HCT116 (cell line): ENCODE results near the gene PRKCQ.

Experiments
- CBX3 ChIP-seq: IDR thresholded peaks from 2 replicates; pipeline ENCODE4 v1.6.1; 2012; ENCODE audit warnings: low read depth
- CEBPB ChIP-seq: IDR thresholded peaks from 2 replicates; pipeline ENCODE4 v1.6.1; 2012; ENCODE audit warnings: low read depth
- CTCF ChIP-seq, 3 experiments: fragments of 200-600 bp in 1 of 3; sonication (generic) in 1 of 3; IDR thresholded peaks in 2 of 3; conservative IDR thresholded peaks in 1 of 3; 2 replicates each; pipeline ENCODE4 v1.5.1; 2012 to 2017; ENCODE audit warnings: low read depth in 2 of 3, low read length in 2 of 3, antibody characterized with exemption in 1 of 3, borderline replicate concordance in 1 of 3, control low read depth in 1 of 3, mild to moderate bottlenecking in 1 of 3, mixed read lengths in 1 of 3, mixed run types in 1 of 3, moderate library complexity in 1 of 3; ENCODE audit not compliant: insufficient read depth in 1 of 3
- ELF1 ChIP-seq: IDR thresholded peaks from 2 replicates; pipeline ENCODE4 v1.6.1; 2012; ENCODE audit warnings: low read depth, borderline replicate concordance
- EZH2 ChIP-seq: fragments of 200-600 bp; sonication (generic); IDR thresholded peaks from 2 replicates; pipeline ENCODE4 v1.6.1; 2017; ENCODE audit warnings: antibody characterized with exemption, mixed run types
- JUND ChIP-seq: IDR thresholded peaks from 2 replicates; pipeline ENCODE4 v1.6.1; 2012
- POLR2A ChIP-seq: IDR thresholded peaks from 2 replicates; pipeline ENCODE4 v1.7.0; 2011; ENCODE audit warnings: borderline replicate concordance; ENCODE audit not compliant: insufficient read depth, insufficient read length; ENCODE audit errors: extremely low read depth
- RAD21 ChIP-seq: IDR thresholded peaks from 2 replicates; pipeline ENCODE4 v1.6.1; 2012; ENCODE audit warnings: low read depth, mild to moderate bottlenecking
- REST ChIP-seq: IDR thresholded peaks from 2 replicates; pipeline ENCODE4 v1.6.1; 2012; ENCODE audit warnings: low read depth
- SIN3A ChIP-seq: IDR thresholded peaks from 2 replicates; pipeline ENCODE4 v1.6.1; 2012; ENCODE audit warnings: low read depth
- SP1 ChIP-seq: IDR thresholded peaks from 2 replicates; pipeline ENCODE4 v1.6.1; 2012; ENCODE audit warnings: low read depth
- SRF ChIP-seq: IDR thresholded peaks from 2 replicates; pipeline ENCODE4 v1.6.1; 2012; ENCODE audit warnings: low read depth

- TF ChIP-seq POLR2A, result no peak
- no peak for TF ChIP-seq CTCF (IDR thresholded peaks at IDR 0.05 in 2 of 3, conservative IDR thresholded peaks at IDR 0.05 in 1 of 3; ENCODE audit: borderline replicate concordance in 1 of 3, insufficient read depth in 1 of 3, low read depth in 2 of 3, low read length in 2 of 3)
- TF ChIP-seq ELF1, result no peak
- no peak for TF ChIP-seq JUND
- TF ChIP-seq RAD21, result no peak
- no peak for TF ChIP-seq EZH2
- TF ChIP-seq REST, result no peak
- TF ChIP-seq SIN3A, result no peak
- no peak for TF ChIP-seq CBX3
- TF ChIP-seq SP1, result no peak
- no peak for TF ChIP-seq CEBPB
- TF ChIP-seq SRF, result no peak
Observed at GRCh38 chr10:6600224-6600987, 20.3 kb upstream of the PRKCQ start.
